SK-N-MC (cell line): ENCODE data around the gene LANCL1.

Experiments
- EZH2 ChIP-seq: fragments of 200-600 bp; sonication (generic); IDR thresholded peaks from one replicate; pipeline ENCODE4 v1.6.1; 2017; ENCODE audit warnings: antibody characterized with exemption
- POLR2AphosphoS5 ChIP-seq: IDR thresholded peaks from 2 replicates; pipeline ENCODE4 v1.6.1; 2012; ENCODE audit warnings: mild to moderate bottlenecking, low read depth, low read length, borderline replicate concordance

- TF ChIP-seq EZH2 (no peak), POLR2AphosphoS5 (no peak)
Measured at GRCh38 chr2:210460322-210461227, 16.0 kb downstream of the LANCL1 start.
